ENCODE results near the gene PCNP. TPM values are rescaled to one million over a fixed set of nuclear protein-coding genes. Genes with fewer than 3 reads are reported as not detected.

PCNP gene
- total and polyA plus RNA-seq, 2 donors (not counting 1 experiment from before 2014, with no cell fraction given) = 39.1 to 156 TPM

DNA sequence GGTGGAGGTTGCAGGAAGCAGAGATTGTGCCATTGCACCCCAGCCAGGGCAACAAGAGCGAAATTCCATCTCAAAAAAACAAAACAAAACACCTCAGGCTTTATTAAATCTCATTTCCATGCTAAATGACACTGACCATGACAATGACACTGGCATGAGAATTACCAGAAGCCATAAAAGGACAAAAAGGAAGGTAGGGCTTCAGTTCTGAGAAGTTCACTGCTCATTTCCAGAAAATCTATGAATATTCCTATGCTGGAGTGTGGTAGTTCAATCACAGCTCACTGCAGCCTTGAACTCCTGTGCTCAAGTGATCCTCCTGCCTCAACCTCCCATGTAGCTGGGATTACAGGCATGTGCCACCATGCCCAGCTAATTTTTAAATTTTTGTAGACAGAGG, 44.7 kb downstream of the PCNP start:
- DNase-seq (no peak), ATAC-seq (ENCODE audit: low read depth) (no peak)
- POLR2A ChIA-PET = no interaction called here
- Histone ChIP-seq H3K27me3 (replicated peaks in 1 of 4; ENCODE audit: control extremely low read depth in 1 of 4, control insufficient read depth in 3 of 4, insufficient read depth in 4 of 4, low read length in 3 of 4) (no peaks in the 10 kb centered on the region), H3K4me3 (ENCODE audit: control extremely low read depth in 1 of 5, extremely low read depth in 1 of 5, insufficient read depth in 1 of 5, low read depth in 2 of 5, low read length in 4 of 5) (no peak overlapping the region), H3K79me2 (ENCODE audit: control insufficient read depth, insufficient read depth, low read length) (no peaks in the 10 kb centered on the region), H4K20me1 (ENCODE audit: control insufficient read depth, insufficient read depth, low read length, poor library complexity, severe bottlenecking) (no peaks in the 10 kb centered on the region), H3K9me3 (ENCODE audit: control extremely low read depth in 1 of 3, control insufficient read depth in 2 of 3, insufficient read depth in 1 of 3, low read length in 2 of 3) (peaks cover 0 to 4% (median 0%) of the 10 kb centered on the region in 3 donors), H3K4me2 (replicated peaks; ENCODE audit: low read depth, low read length, poor library complexity, severe bottlenecking) (no peak overlapping the region), H2AFZ (ENCODE audit: insufficient read depth, low read depth, low read length, poor library complexity, severe bottlenecking) (no peak overlapping the region), H3K27ac (ENCODE audit: low read length in 2 of 2) (no peak overlapping the region), H3K4me1 (ENCODE audit: control insufficient read depth in 2 of 2, insufficient read depth in 2 of 2, low read length in 2 of 2) (no peaks in the 10 kb centered on the region), H3K9ac (ENCODE audit: low read length) (no peak overlapping the region), H3K36me3 (replicated peaks in 1 of 2; ENCODE audit: control extremely low read depth in 1 of 2, control insufficient read depth in 1 of 2, extremely low read depth in 1 of 2, insufficient read depth in 2 of 2, low read length in 1 of 2) (no peaks in the 10 kb centered on the region)
- peaks cover 4% of the 10 kb centered on the region for H3K9me3 Mint-ChIP-seq (ENCODE audit: insufficient read depth)
- H3K4me1 Mint-ChIP-seq = no peaks in the 10 kb centered on the region
- WGBS (ENCODE audit: insufficient coverage) = no CpG with 5 or more reads among the region's 1 CpG
- intact Hi-C loops (cut with micrococcal nuclease) = no loop called here
- CTCF ChIA-PET = no interaction called here
- no peak for TF ChIP-seq EZH2 (IDR thresholded peaks at IDR 0.05; ENCODE audit: borderline replicate concordance, insufficient read depth, low read depth, low read length, poor library complexity, severe bottlenecking)
- TF ChIP-seq, protein P1, sequence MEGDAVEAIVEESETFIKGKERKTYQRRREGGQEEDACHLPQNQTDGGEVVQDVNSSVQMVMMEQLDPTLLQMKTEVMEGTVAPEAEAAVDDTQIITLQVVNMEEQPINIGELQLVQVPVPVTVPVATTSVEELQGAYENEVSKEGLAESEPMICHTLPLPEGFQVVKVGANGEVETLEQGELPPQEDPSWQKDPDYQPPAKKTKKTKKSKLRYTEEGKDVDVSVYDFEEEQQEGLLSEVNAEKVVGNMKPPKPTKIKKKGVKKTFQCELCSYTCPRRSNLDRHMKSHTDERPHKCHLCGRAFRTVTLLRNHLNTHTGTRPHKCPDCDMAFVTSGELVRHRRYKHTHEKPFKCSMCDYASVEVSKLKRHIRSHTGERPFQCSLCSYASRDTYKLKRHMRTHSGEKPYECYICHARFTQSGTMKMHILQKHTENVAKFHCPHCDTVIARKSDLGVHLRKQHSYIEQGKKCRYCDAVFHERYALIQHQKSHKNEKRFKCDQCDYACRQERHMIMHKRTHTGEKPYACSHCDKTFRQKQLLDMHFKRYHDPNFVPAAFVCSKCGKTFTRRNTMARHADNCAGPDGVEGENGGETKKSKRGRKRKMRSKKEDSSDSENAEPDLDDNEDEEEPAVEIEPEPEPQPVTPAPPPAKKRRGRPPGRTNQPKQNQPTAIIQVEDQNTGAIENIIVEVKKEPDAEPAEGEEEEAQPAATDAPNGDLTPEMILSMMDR (IDR thresholded peaks at IDR 0.05) = no peak
- no peak overlapping the region for H3K27ac Mint-ChIP-seq
- H3K27me3 Mint-ChIP-seq = no peaks in the 10 kb centered on the region
- H3K4me3 Mint-ChIP-seq = no peak overlapping the region

DNA sequence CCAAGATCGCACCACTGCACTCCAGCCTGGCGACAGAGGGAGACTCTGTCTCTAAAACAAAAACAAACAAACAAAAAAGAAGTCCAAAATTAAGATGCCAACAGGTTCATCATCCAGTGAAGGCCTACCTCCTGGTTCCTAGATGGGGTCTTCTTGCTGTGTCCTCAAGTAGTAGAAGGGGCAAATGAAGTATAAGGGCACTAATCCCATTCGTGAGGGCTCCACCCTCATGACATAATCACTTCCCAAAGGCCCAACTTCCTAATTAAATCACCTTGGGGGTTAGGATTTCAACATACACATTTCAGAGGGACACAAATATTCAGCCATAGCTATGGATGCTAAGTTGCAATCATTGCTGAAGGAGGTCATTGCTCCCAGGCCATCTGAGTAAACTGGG, 45.8 kb downstream of the PCNP start:
- Mint-ChIP-seq H3K9me3 (ENCODE audit: insufficient read depth) (peaks cover 4% of the 10 kb centered on the region), H3K27me3 (no peaks in the 10 kb centered on the region), H3K4me1 (no peaks in the 10 kb centered on the region), H3K27ac (no peak overlapping the region), H3K4me3 (no peak overlapping the region)
- Histone ChIP-seq H3K27me3 (replicated peaks in 1 of 4; ENCODE audit: control extremely low read depth in 1 of 4, control insufficient read depth in 3 of 4, insufficient read depth in 4 of 4, low read length in 3 of 4) (no peaks in the 10 kb centered on the region), H3K4me2 (replicated peaks; ENCODE audit: low read depth, low read length, poor library complexity, severe bottlenecking) (no peak overlapping the region), H3K4me3 (ENCODE audit: control extremely low read depth in 1 of 5, extremely low read depth in 1 of 5, insufficient read depth in 1 of 5, low read depth in 2 of 5, low read length in 4 of 5) (no peak overlapping the region), H3K9ac (ENCODE audit: low read length) (no peak overlapping the region), H2AFZ (ENCODE audit: insufficient read depth, low read depth, low read length, poor library complexity, severe bottlenecking) (no peak overlapping the region), H4K20me1 (ENCODE audit: control insufficient read depth, insufficient read depth, low read length, poor library complexity, severe bottlenecking) (no peaks in the 10 kb centered on the region), H3K27ac (ENCODE audit: low read length in 2 of 2) (no peak overlapping the region), H3K9me3 (ENCODE audit: control extremely low read depth in 1 of 3, control insufficient read depth in 2 of 3, insufficient read depth in 1 of 3, low read length in 2 of 3) (peaks cover 0 to 7% (median 1%) of the 10 kb centered on the region in 3 donors), H3K36me3 (replicated peaks in 1 of 2; ENCODE audit: control extremely low read depth in 1 of 2, control insufficient read depth in 1 of 2, extremely low read depth in 1 of 2, insufficient read depth in 2 of 2, low read length in 1 of 2) (no peaks in the 10 kb centered on the region), H3K79me2 (ENCODE audit: control insufficient read depth, insufficient read depth, low read length) (no peaks in the 10 kb centered on the region), H3K4me1 (ENCODE audit: control insufficient read depth in 2 of 2, insufficient read depth in 2 of 2, low read length in 2 of 2) (no peaks in the 10 kb centered on the region)
- ChIA-PET CTCF (interaction anchor here (1.1 kb wide), 1 partner anchor 17 kb away, joined by 3 read pairs; no protein-coding TSS in a partner anchor), POLR2A (no interaction called here)
- no CpG with 5 or more reads among the region's 3 CpGs for WGBS (ENCODE audit: insufficient coverage)
- DNase-seq (no peak), ATAC-seq (ENCODE audit: low read depth) (no peak)
- intact Hi-C loops (cut with micrococcal nuclease) = no loop called here
- TF ChIP-seq, protein P1 (IDR thresholded peaks at IDR 0.05) = no peak
- TF ChIP-seq EZH2 (IDR thresholded peaks at IDR 0.05; ENCODE audit: borderline replicate concordance, insufficient read depth, low read depth, low read length, poor library complexity, severe bottlenecking) = no peak
